Activated CD4-positive, alpha-beta T cell treated with anti-CD3 and anti-CD28 coated beads, Interleukin-10, Interleukin-2, amounts not matched to agents 100 ng/mL and 50 ng/mL, durations not matched to agents 16 hours and 8 hours (primary cell): ENCODE data around the gene MED9.
"Not testable (repeated sequence)": the region's sequence is repeated elsewhere in the genome, so short reads cannot be mapped to it uniquely, and the experiment has no call there.

ENCODE experiments used
- DNase-seq: peaks from one replicate; pipeline ENCODE4 v3.0.0-alpha.2; 2020

Gene MED9

DNA sequence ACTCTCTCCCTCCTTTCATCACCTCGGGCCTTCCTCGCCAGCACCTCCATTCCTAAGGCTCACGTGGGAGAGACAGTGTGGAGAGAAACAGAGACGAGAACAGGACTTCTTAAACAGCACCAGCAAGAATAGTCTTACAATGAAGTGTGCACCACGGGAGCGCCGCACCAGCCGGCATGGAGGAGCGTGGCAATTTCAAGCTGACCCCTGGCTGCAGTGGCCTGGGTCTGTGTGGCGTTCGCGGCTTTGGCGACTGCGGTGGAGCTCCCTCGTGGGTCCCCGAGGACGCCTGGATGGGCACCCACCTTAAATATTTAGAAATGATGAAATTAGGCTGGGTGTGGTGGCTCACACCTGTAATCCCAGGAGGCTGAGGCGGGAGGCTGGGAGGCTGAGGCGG is 20.5 kb upstream of the MED9 start:
- no peak for DNase-seq

- DNase-seq, result no peak
These were observed 19.1 kb upstream of the MED9 start for GRCh38 chr17:17457680-17458079.

DNA sequence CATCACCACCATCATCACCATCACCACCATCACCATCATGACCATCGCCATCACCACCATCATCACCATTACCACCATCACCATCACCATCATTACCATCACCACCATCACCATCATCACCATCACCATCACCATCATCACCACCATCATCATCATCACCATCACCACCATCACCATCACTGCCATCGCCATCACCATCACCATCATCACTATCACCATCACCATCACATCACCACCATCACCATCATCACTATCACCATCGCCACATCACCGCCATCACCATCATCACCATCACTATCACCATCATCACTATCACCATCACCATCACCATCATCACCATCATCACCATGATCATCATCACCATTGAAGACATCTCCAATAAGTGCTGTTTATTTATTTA is 16.8 kb upstream of the MED9 start:
- DNase-seq, result no peak

GRCh38 chr17:17462048-17462824 is 14.6 kb upstream of the MED9 start:
- no peak for DNase-seq

DNA sequence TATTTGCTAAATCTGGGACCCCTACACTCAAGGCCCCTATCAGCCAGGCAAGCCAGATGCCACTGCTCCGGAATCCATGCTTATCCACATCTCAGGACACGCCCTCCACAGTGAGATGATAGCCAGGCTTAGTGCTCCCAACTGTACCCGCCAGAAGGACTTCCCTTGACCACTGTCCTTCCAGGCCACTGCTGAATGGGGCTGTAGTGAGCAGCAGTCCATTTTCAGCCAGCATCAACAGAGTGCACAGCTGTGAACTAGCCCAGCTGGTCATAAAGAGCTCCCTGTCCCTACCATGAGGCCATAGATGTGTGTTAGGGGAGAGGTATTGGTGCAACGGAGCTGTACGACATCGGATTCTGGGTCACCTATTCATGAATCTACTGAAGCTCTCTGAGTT is 13.0 kb upstream of the MED9 start:
- DNase-seq, result no peak

DNA sequence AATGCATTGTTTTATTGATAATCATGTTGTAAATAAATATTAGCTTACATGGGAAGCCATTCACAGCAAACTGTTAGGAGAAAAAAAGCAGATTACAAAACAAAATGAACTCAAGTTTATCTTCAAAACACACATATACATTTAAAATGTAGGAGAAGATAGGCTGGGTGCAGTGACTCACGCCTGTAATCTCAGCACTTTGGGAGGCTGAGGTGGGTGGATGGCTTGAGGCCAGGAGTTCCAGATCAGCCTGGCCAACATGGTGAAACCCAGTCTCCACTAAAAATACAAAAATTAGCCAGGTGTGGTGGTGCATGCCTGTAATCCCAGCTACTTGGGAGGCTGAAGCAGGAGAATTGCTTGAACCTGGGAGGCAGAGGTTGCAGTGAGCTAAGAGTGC is 10.9 kb upstream of the MED9 start:
- not testable (repeated sequence) for DNase-seq

- DNase-seq, result no peak
These were observed 10.3 kb upstream of the MED9 start for GRCh38 chr17:17466511-17466910.

GRCh38 chr17:17467016-17467415 is 9.8 kb upstream of the MED9 start:
- DNase-seq, result no peak

- no peak for DNase-seq
These were observed 9.1 kb upstream of the MED9 start for GRCh38 chr17:17467720-17468119.

GRCh38 chr17:17468217-17469010 is 8.4 kb upstream of the MED9 start:
- DNase-seq, result no peak

GRCh38 chr17:17469358-17469757 is 7.4 kb upstream of the MED9 start:
- DNase-seq, result no peak

- DNase-seq, result no peak
These were observed 6.8 kb upstream of the MED9 start for GRCh38 chr17:17469996-17470395.

DNA sequence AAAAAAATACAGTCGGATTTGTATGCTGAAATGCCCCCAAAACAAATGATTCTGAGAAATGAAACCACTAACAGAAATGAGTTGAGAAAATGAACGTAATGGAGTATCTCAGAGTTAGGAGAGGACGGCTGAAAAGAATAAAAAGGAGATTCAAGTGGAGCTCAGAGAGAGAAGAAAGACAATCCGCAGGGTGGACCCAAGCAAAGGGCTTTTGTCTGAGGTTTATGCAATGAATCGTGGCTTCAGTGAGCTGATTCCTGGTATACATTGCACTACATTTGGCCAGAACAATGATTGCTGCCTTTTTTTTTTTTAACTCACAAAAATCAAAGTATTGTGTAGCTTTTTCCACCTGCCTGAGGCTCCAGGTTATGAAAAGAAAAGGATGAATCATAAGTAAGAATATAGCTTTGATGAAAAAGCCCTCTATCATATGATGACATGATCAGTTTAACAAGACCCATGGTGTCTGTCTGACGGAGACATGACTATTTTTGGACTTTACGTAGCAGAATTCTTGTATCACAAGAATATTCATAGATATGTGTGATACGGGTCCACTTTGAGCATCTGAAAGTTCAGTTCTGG is 4.4 kb upstream of the MED9 start:
- DNase-seq, result no peak

GRCh38 chr17:17474341-17474740 is 2.5 kb upstream of the MED9 start:
- no peak for DNase-seq

DNA sequence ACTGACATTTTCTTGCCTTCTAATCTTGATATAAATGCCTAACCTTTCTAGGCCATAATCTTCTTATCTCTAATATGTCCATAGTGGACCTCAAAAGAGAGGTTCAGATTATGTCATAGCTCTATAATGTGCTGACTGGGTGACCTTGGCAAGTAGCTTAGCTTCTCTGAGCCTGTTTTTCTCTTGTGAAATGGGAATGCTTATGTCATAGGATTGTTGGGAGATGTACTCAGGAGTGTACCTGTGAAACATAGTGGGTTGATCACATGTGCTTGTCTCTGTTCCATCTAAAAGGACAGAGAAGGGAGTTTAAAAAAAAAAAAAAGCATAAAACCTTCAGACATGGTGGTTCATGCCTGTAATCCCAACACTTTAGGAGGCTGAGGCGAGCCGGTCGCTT is 2.4 kb downstream of the MED9 start:
- no peak for DNase-seq

DNA sequence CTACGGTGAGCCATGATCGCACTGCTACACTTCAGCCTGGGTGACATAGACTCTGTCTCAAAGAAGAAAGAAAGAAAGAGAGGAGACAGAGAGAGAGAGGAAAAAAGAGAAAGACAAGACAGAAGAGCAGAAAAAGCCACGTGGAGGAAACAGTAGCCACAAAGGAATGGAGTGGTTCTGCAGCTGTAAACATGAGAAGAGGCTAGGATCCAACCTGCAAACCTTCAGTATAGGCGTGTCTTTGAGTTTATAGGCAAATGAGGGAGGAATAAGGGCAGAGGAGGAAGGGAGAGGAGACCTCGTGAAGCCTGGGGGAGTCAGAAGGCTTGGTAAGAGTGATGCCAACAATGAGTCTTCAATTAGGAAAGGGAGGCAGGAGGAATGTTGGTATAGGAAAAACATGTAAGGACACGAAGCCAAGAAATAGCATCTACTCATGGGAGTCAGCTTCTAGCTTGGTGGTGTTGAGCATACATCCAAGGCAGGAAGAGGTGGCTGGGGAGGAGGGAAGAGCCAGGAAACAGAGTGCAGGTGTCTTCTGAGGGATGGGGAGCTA is 3.9 kb downstream of the MED9 start:
- DNase-seq, result no peak

DNA sequence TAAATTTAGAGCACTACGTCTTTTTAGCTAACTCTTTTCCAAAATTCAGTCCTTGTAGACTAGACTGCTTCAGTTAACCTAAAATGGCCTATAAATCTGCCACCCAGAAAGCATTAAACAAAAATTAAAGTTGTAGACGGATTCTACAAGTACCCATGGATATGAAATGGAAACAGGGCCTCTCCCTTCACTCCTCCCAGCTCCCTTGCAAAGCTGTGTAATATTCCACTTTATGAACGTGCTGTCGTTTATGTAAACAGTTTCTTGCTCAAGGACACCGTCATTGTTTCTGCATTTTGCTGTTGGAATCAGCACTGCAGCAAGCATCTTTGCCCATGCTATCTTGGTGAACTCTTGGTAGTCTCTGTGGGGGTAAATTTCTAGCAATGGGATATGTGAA is 5.1 kb downstream of the MED9 start:
- DNase-seq, result no peak

DNA sequence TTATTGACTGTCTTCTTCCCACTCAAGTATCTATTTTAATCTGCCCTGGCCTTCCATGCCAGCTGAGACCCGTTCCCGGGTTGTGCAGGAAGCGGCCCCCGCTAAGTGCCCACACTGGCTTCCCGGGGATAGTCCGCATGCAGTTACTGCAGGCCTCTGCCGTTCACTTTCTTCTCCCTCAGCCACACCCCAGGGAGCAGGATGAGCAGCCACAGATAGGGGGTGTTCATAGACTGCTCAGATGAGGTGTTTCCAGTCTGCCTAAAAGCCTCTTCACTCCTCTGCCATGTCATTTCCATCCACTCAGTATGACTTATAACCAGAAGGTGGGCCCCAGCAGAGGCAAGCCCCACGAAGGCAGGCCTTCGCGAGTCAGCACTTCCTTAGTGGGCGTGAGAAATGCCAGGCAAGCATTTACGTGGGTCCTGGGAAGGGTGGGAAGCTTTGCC is 7.7 kb downstream of the MED9 start:
- peak; percentile 84 for DNase-seq

GRCh38 chr17:17485420-17485819 is 8.6 kb downstream of the MED9 start:
- DNase-seq, result no peak

GRCh38 chr17:17486416-17486815 is 9.6 kb downstream of the MED9 start:
- not testable (repeated sequence) for DNase-seq

DNA sequence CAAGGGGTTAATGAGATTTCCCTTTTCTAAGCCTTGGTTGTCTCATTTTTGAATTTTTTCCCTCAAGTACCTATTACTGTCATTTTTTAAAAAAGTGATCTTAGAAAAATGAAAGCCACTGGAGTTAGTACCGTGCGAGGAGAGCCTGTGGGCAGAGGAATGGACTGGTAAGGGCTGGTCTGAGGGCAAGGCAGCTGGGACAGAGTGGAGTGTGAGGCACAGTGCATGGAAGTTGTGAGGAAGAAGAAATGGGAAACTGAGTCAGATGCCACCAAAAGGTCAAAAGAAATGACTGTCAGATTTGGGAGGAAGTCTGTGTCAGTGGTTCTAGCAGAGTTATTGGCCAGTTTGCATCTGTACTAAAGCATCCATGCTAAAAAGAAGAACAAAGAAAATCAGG is 11.2 kb downstream of the MED9 start:
- DNase-seq, result no peak

DNA sequence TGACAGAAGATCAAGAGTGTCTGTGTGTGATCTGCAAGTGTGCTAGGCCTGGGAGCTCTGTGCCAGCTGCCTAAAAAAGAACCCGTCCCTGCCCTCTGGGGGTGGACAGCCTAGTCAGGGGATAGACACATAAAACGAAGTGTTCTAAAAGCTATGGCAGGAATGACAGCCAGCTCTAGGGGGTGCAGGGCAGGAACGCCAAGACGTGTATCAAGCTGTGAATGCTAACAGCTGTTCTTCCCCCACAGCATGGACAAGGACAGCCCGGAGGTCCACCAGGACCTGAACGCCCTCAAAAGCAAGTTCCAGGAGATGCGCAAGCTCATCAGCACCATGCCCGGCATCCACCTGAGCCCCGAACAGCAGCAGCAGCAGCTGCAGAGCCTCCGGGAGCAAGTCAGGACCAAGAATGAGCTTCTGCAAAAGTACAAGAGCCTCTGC is 14.3 kb downstream of the MED9 start:
- DNase-seq, result no peak

DNA sequence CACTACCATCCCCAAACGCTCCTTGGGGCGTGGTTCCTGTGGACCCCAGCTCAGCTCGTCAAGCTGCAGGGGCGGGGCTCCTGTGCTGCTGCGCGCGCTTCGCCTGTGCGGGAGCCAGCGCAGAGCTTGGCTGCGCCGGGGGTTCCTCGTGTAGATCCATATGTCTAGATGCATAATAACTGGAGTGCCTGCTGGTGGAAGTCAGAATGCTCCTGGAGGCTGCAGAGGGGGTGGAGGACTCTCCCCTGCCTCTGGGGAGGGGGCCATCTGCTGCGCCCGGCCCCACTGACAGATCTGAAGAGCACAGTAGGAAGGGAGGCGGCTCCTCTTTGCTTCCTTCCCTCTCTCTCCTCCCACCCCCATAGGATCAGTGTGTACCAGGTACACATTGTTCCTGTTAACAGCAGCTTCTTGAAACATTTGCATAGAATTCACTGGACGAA is 14.8 kb downstream of the MED9 start:
- no peak for DNase-seq

DNA sequence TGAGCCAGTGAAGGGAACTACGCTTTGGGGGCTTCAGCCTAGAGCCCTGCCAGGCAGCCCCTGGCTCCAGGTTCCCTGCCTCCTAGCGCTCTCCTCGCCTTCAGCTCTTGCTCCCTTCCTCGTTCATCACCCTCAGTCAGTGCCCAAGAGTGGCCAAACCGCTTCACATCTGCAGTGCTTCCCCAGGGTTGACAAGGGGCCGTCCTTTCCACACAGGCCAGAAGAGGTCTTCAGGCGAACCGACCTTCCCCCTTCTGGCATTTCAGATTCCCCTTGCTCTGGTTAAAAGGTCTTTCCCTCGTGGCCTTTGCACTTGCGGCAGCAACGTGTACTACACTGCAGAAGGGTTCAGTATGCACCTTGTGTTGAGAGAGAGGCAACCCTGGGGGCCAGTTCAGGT is 15.3 kb downstream of the MED9 start:
- no peak for DNase-seq
